Glutamatergic neuron (in vitro differentiated cells): ENCODE measurements around the gene TMEM51. TPM values are rescaled to one million over a fixed set of nuclear protein-coding genes. Genes with fewer than 3 reads are reported as not detected.

ENCODE experiments used
- DNase-seq: peaks from one replicate; pipeline ENCODE4 v3.0.0; 2022
- H3K27ac Mint-ChIP-seq: one replicate; pipeline ENCODE4 v1.8.0; 2020; ENCODE audit warnings: mild to moderate bottlenecking, mixed read lengths, inconsistent platforms; ENCODE audit not compliant: unreplicated experiment
- H3K27me3 Mint-ChIP-seq: one replicate; pipeline ENCODE4 v1.8.0; 2020; ENCODE audit warnings: mild to moderate bottlenecking, moderate library complexity, mixed read lengths, inconsistent platforms; ENCODE audit not compliant: unreplicated experiment
- H3K36me3 Mint-ChIP-seq: one replicate; pipeline ENCODE4 v1.8.0; 2020; ENCODE audit warnings: mild to moderate bottlenecking, mixed read lengths, inconsistent platforms; ENCODE audit not compliant: unreplicated experiment
- H3K4me1 Mint-ChIP-seq: one replicate; pipeline ENCODE4 v1.8.0; 2020; ENCODE audit warnings: mild to moderate bottlenecking, low read depth, mixed read lengths, inconsistent platforms; ENCODE audit not compliant: unreplicated experiment
- H3K4me3 Mint-ChIP-seq: one replicate; pipeline ENCODE4 v1.8.0; 2020; ENCODE audit warnings: mild to moderate bottlenecking, mixed read lengths, inconsistent platforms; ENCODE audit not compliant: unreplicated experiment
- H3K9me3 Mint-ChIP-seq: one replicate; pipeline ENCODE4 v1.8.0; 2020; ENCODE audit warnings: mild to moderate bottlenecking, moderate library complexity, mixed read lengths, inconsistent platforms; ENCODE audit not compliant: unreplicated experiment
- total RNA-seq: library from RNA; stranded (reverse); fragmentation: NEBNext Ultra II Directional; extraction: Animal tissue kit (Norgen Biotek cat#: 25700); gene quantifications from one replicate; pipeline ENCODE4 v1.2.1, GENCODE V29; 2021; ENCODE audit not compliant: unreplicated experiment
- TF ChIP-seq, protein P1 (sequence below): fragments of 200-600 bp; sonication (generic); IDR thresholded peaks from one replicate; pipeline ENCODE4 v1.5.0; 2021; ENCODE audit not compliant: partially characterized antibody, unreplicated experiment

TMEM51 gene
- total RNA-seq, 1 donor from 2014 or later: 3.2 TPM

DNA sequence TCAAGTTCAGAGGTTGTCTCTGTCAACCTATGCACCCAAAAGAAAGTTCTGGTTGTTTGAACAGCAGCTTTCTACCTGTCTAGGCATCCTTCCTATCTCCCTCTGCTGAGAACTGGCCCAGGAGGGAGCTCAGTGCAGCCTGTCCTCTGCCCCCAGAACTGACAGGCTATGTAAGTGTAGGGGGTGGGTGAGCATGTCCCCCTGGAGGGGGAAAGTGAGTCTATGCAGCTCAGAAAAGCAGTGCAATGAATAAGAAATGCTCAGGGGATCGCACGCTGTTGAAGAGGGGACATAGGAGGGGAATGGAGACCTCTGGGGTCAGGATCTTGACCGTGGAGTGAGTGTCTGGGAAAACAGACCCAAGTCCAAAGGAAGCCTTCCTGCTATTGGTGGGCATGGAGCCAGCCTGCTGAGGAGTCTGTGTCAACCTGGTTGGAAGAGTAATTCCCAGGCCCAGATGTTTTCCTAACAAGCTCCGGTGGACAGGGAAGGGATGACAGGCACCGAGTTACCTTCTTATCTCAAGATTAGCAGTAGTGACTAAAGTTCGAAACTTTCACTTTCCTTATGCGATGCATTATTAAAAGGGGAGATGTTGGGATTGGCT lies 67.4 kb downstream of the TMEM51 start:
- Mint-ChIP-seq H3K27ac (no peak overlapping the region), H3K4me1 (peaks cover 7% of the 10 kb centered on the region), H3K9me3 (peaks cover 4% of the 10 kb centered on the region), H3K27me3 (peaks cover 5% of the 10 kb centered on the region), H3K4me3 (no peak overlapping the region), H3K36me3 (peaks cover 5% of the 10 kb centered on the region)
- DNase-seq: no peak
- TF ChIP-seq, protein P1, sequence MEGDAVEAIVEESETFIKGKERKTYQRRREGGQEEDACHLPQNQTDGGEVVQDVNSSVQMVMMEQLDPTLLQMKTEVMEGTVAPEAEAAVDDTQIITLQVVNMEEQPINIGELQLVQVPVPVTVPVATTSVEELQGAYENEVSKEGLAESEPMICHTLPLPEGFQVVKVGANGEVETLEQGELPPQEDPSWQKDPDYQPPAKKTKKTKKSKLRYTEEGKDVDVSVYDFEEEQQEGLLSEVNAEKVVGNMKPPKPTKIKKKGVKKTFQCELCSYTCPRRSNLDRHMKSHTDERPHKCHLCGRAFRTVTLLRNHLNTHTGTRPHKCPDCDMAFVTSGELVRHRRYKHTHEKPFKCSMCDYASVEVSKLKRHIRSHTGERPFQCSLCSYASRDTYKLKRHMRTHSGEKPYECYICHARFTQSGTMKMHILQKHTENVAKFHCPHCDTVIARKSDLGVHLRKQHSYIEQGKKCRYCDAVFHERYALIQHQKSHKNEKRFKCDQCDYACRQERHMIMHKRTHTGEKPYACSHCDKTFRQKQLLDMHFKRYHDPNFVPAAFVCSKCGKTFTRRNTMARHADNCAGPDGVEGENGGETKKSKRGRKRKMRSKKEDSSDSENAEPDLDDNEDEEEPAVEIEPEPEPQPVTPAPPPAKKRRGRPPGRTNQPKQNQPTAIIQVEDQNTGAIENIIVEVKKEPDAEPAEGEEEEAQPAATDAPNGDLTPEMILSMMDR: no peak

GRCh38 chr1:15222653-15223303 lies 69.2 kb downstream of the TMEM51 start:
- H3K4me3 Mint-ChIP-seq: no peak overlapping the region
- DNase-seq: no peak
- H3K36me3 Mint-ChIP-seq: no peaks in the 10 kb centered on the region
- H3K9me3 Mint-ChIP-seq: peaks cover 6% of the 10 kb centered on the region
- H3K27ac Mint-ChIP-seq: no peak overlapping the region
- H3K27me3 Mint-ChIP-seq: peaks cover 5% of the 10 kb centered on the region
- TF ChIP-seq, protein P1: no peak
- peaks cover 17% of the 10 kb centered on the region for H3K4me1 Mint-ChIP-seq

DNA sequence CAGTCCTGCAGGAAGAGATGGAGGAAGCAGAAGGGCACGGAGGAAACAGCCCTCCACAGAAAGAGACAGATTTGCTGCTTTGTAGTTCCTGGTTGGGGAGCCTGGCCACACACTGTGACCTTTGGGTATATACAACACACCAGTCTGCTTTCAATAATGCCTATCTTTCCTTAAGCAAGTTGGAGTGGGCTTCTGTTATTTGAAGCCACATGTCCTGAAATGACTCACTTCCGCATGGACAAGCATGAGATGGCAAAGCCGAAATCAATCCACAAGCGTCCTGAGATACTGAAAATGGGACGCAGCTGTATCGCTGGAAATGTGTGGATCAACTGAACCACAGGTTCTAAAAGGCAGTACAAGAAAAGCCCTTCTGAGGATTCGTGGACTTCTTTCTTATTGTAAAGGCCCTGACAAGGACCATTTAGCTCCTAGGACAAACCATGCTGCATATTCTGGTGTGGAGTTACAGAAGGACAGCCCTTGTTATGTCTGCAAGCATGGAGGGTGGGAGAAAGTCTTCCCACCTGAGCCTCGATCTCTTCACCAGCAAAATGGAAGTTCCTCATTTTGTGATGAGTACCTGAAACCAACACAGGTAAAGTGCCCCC lies 70.8 kb downstream of the TMEM51 start:
- no peak overlapping the region for H3K27ac Mint-ChIP-seq
- H3K9me3 Mint-ChIP-seq: peaks cover 6% of the 10 kb centered on the region
- no peaks in the 10 kb centered on the region for H3K36me3 Mint-ChIP-seq
- no peak overlapping the region for H3K4me3 Mint-ChIP-seq
- no peak for DNase-seq
- TF ChIP-seq, protein P1: no peak
- peaks cover 17% of the 10 kb centered on the region for H3K4me1 Mint-ChIP-seq
- peaks cover 5% of the 10 kb centered on the region for H3K27me3 Mint-ChIP-seq

GRCh38 chr1:15224974-15225373 lies 71.4 kb downstream of the TMEM51 start:
- H3K36me3 Mint-ChIP-seq: no peaks in the 10 kb centered on the region
- H3K4me1 Mint-ChIP-seq: peaks cover 17% of the 10 kb centered on the region

More at GRCh38 chr1:15224974-15225373, 71.4 kb downstream of the TMEM51 start:
- TF ChIP-seq, protein P1: no peak
- Mint-ChIP-seq H3K27me3 (peaks cover 5% of the 10 kb centered on the region), H3K27ac (no peak overlapping the region), H3K4me3 (no peak overlapping the region), H3K9me3 (peaks cover 6% of the 10 kb centered on the region)
- DNase-seq: no peak
